ENCODE results near the gene P2RX6.

DNA sequence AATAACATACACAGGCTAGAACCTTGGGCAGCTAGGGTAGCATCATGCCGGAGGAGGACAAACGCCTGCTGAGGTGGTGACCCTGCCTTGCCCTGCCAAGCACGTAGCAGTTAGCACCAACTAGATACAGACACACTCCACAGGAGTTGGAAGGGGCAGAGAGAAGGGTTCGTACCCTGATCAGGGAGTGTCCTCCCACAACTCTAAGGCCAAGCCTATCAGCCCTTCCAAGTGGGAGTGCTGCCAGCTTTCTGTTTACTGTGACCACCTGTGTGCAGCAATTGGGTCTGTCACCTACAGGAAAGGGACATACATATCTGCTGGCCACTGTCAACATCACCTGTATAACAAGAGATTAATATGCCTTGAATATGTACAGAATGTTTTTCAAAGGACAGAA is 11.2 kb upstream of the P2RX6 start:
- TF ChIP-seq ZNF121 (CRISPR knock-in tag; conservative IDR thresholded peaks at IDR 0.05) (no peak), TRIM24 (IDR thresholded peaks at IDR 0.05) (no peak), MAFF (IDR thresholded peaks at IDR 0.05; ENCODE audit: low read length) (no peak)

Data from K562 (cell line).